ENCODE results near the gene BRPF1.

The BRPF1 gene

DNA sequence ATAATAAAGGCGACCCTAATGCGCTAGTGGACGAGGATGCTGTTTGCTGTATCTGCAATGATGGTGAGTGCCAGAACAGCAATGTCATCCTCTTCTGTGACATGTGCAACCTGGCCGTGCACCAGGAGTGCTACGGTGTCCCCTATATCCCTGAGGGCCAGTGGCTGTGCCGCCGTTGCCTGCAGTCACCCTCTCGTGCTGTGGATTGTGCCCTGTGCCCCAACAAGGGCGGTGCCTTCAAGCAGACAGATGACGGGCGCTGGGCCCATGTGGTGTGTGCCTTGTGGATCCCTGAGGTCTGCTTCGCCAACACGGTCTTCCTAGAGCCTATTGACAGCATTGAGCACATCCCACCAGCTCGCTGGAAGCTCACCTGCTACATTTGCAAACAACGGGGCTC, 7.6 kb downstream of the BRPF1 start:
- H3K4me1 ChIP-seq (ENCODE audit: control insufficient read depth in 1 of 2, insufficient read depth in 1 of 2, low read depth in 1 of 2, low read length in 1 of 2) = peaks cover 0 to 4% of the 10 kb centered on the region in 2 experiments
- H3K9me3 ChIP-seq = no peaks in the 10 kb centered on the region
- H3K4me3 ChIP-seq (ENCODE audit: low read depth in 1 of 2, low read length in 1 of 2) = no peak overlapping the region
- H3K36me3 ChIP-seq = peaks cover 95% of the 10 kb centered on the region
- no peaks in the 10 kb centered on the region for H3K27me3 ChIP-seq
- no peak overlapping the region for H3K27ac ChIP-seq
- TF ChIP-seq, protein P1, sequence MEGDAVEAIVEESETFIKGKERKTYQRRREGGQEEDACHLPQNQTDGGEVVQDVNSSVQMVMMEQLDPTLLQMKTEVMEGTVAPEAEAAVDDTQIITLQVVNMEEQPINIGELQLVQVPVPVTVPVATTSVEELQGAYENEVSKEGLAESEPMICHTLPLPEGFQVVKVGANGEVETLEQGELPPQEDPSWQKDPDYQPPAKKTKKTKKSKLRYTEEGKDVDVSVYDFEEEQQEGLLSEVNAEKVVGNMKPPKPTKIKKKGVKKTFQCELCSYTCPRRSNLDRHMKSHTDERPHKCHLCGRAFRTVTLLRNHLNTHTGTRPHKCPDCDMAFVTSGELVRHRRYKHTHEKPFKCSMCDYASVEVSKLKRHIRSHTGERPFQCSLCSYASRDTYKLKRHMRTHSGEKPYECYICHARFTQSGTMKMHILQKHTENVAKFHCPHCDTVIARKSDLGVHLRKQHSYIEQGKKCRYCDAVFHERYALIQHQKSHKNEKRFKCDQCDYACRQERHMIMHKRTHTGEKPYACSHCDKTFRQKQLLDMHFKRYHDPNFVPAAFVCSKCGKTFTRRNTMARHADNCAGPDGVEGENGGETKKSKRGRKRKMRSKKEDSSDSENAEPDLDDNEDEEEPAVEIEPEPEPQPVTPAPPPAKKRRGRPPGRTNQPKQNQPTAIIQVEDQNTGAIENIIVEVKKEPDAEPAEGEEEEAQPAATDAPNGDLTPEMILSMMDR (IDR thresholded peaks at IDR 0.05) = no peak

- peaks cover 100% of the 10 kb centered on the region for H3K36me3 ChIP-seq
- no peak overlapping the region for H3K4me3 ChIP-seq (ENCODE audit: low read depth in 1 of 2, low read length in 1 of 2)
- no peak overlapping the region for H3K27ac ChIP-seq
- no peaks in the 10 kb centered on the region for H3K9me3 ChIP-seq
- no peaks in the 10 kb centered on the region for H3K27me3 ChIP-seq
- TF ChIP-seq, protein P1 (IDR thresholded peaks at IDR 0.05) = no peak
- H3K4me1 ChIP-seq (ENCODE audit: control insufficient read depth in 1 of 2, insufficient read depth in 1 of 2, low read depth in 1 of 2, low read length in 1 of 2) = no peaks in the 10 kb centered on the region
These were observed 11.0 kb downstream of the BRPF1 start for GRCh38 chr3:9742560-9742959.

- no peaks in the 10 kb centered on the region for H3K4me1 ChIP-seq (ENCODE audit: control insufficient read depth in 1 of 2, insufficient read depth in 1 of 2, low read depth in 1 of 2, low read length in 1 of 2)
- TF ChIP-seq, protein P1 (IDR thresholded peaks at IDR 0.05) = no peak
- no peaks in the 10 kb centered on the region for H3K27me3 ChIP-seq
- no peak overlapping the region for H3K27ac ChIP-seq
- H3K36me3 ChIP-seq = peaks cover 100% of the 10 kb centered on the region
- H3K4me3 ChIP-seq (ENCODE audit: low read depth in 1 of 2, low read length in 1 of 2) = no peak overlapping the region
- H3K9me3 ChIP-seq = no peaks in the 10 kb centered on the region
These were observed 12.0 kb downstream of the BRPF1 start for GRCh38 chr3:9743548-9743947.

DNA sequence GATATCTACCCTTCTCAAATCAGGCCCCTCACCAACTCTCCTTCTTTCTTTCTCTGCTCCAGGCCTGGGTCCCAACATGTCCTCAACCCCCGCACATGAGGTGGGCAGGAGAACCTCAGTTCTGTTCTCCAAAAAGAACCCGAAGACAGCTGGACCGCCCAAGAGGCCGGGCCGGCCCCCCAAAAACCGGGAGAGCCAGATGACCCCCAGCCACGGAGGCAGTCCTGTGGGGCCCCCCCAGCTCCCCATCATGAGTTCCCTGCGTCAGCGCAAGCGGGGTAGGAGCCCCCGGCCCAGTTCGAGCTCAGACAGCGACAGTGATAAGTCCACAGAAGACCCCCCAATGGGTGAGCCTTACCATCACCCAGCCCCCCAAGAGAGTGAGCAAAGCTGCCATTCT, 12.6 kb downstream of the BRPF1 start:
- peaks cover 2 to 4% of the 10 kb centered on the region in 2 experiments for H3K4me1 ChIP-seq (ENCODE audit: control insufficient read depth in 1 of 2, insufficient read depth in 1 of 2, low read depth in 1 of 2, low read length in 1 of 2)
- H3K27ac ChIP-seq = no peak overlapping the region
- peaks cover 96% of the 10 kb centered on the region for H3K36me3 ChIP-seq
- TF ChIP-seq, protein P1 (IDR thresholded peaks at IDR 0.05) = no peak
- no peaks in the 10 kb centered on the region for H3K9me3 ChIP-seq
- no peaks in the 10 kb centered on the region for H3K27me3 ChIP-seq
- no peak overlapping the region for H3K4me3 ChIP-seq (ENCODE audit: low read depth in 1 of 2, low read length in 1 of 2)

- no peak overlapping the region for H3K4me3 ChIP-seq (ENCODE audit: low read depth in 1 of 2, low read length in 1 of 2)
- peaks cover 10 to 13% of the 10 kb centered on the region in 2 experiments for H3K4me1 ChIP-seq (ENCODE audit: control insufficient read depth in 1 of 2, insufficient read depth in 1 of 2, low read depth in 1 of 2, low read length in 1 of 2)
- H3K27me3 ChIP-seq = no peaks in the 10 kb centered on the region
- peaks cover 82% of the 10 kb centered on the region for H3K36me3 ChIP-seq
- no peak overlapping the region for H3K27ac ChIP-seq
- TF ChIP-seq, protein P1 (IDR thresholded peaks at IDR 0.05) = no peak
- no peaks in the 10 kb centered on the region for H3K9me3 ChIP-seq
These were observed 14.0 kb downstream of the BRPF1 start for GRCh38 chr3:9745521-9745920.

GRCh38 chr3:9746330-9746729, 14.8 kb downstream of the BRPF1 start:
- TF ChIP-seq, protein P1 (IDR thresholded peaks at IDR 0.05) = no peak
- peaks cover 74% of the 10 kb centered on the region for H3K36me3 ChIP-seq
- H3K27ac ChIP-seq = no peak overlapping the region
- H3K4me1 ChIP-seq (ENCODE audit: control insufficient read depth in 1 of 2, insufficient read depth in 1 of 2, low read depth in 1 of 2, low read length in 1 of 2) = peaks cover 18 to 21% of the 10 kb centered on the region in 2 experiments
- H3K27me3 ChIP-seq = no peaks in the 10 kb centered on the region
- no peaks in the 10 kb centered on the region for H3K9me3 ChIP-seq
- no peak overlapping the region for H3K4me3 ChIP-seq (ENCODE audit: low read depth in 1 of 2, low read length in 1 of 2)

Data from neutrophil (primary cell).